Breast epithelium (tissue), 4 donors: ENCODE measurements around the gene EOGT. TPM values are rescaled to one million over a fixed set of nuclear protein-coding genes. Genes with fewer than 3 reads are reported as not detected.

Experiments
- DNase-seq, 2 donors: peaks; one replicate each; pipeline ENCODE4 v3.0.0-alpha.2; 2019; ENCODE audit warnings: low spot score in 2 of 2
- H3K27ac ChIP-seq, 2 donors: fragments of 200-600 bp; sonication (generic) in 1 of 2; one replicate each; pipeline ENCODE4 v1.5.1; 2016 to 2019; ENCODE audit warnings: mild to moderate bottlenecking in 1 of 2
- H3K27me3 ChIP-seq, 2 donors: fragments of 200-600 bp; sonication (generic) in 1 of 2; one replicate each; pipeline versions ENCODE4 v1.5.1 to v1.6.0; 2017 to 2019; ENCODE audit warnings: control low read depth in 1 of 2, mild to moderate bottlenecking in 1 of 2
- H3K36me3 ChIP-seq: fragments of 200-600 bp; one replicate; pipeline ENCODE4 v1.5.1; 2019
- H3K4me1 ChIP-seq, 2 donors: fragments of 200-600 bp; sonication (generic); one replicate each; pipeline ENCODE4 v1.5.1; 2016 to 2019; ENCODE audit warnings: control low read depth in 1 of 2
- H3K4me3 ChIP-seq, 3 donors: fragments of 200-600 bp; sonication (generic); 1 replicate in 2 of 3; 2 replicates in 1 of 3; pipeline ENCODE4 v1.5.1; 2016 to 2019; ENCODE audit warnings: mild to moderate bottlenecking in 3 of 3, moderate library complexity in 2 of 3
- H3K9me3 ChIP-seq, 2 donors: fragments of 200-600 bp; sonication (generic) in 1 of 2; one replicate each; pipeline ENCODE4 v1.5.1; 2016 to 2019; ENCODE audit warnings: control low read depth in 1 of 2
- POLR2A ChIP-seq: fragments of 450-650 bp; IDR thresholded peaks from one replicate; pipeline ENCODE4 v1.6.1; 2016; ENCODE audit warnings: antibody characterized with exemption, mild to moderate bottlenecking, moderate library complexity
- POLR2AphosphoS5 ChIP-seq, 3 donors: sonication (generic); formaldehyde crosslinking; IDR thresholded peaks; one replicate each; pipeline ENCODE4 v1.6.1; 2017; ENCODE audit warnings: antibody characterized with exemption in 3 of 3
- intact Hi-C: fragments of 100-400 bp; cut with DNase I; formaldehyde crosslinking; loops from one replicate; pipeline ENCODE4 v1.15.1; 2023; ENCODE audit warnings: low total_unique reads
- total RNA-seq, 3 donors: library from RNA; depleted of rRNA; stranded (reverse); fragments of >200 nt; gene quantifications; one replicate each; pipeline ENCODE4 v1.1.0, GENCODE V29; 2016
- TF ChIP-seq, protein P1 (sequence below), 3 donors: fragments of 450-650 bp; IDR thresholded peaks; one replicate each; pipeline ENCODE4 v1.5.1; 2016 to 2017; ENCODE audit warnings: antibody characterized with exemption in 3 of 3, mild to moderate bottlenecking in 3 of 3, moderate library complexity in 3 of 3

The EOGT gene
- total RNA-seq, 3 donors from 2014 or later, result 34.2 to 71.7 (median 58.0) TPM

DNA sequence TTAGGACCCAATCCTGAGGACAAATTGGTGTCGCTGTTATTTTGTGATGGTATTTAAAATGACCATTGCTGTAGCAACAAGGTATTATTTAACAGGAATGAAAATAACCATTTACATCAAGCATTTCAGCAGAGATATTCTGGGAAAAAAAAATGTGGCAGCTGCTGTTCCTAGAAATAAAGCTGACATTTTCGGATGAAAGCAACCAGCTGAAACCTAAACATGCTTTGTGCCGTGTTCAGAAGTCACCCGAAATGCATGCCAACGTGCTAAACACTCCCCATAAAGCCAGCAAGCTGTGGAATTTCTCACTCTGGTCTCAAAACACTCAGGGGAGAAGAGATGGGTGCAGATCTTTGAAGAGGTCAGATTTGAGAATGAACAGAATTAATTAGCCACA is 49.6 kb downstream of the EOGT start:
- Histone ChIP-seq H3K27ac (no peak overlapping the region), H3K27me3 (no peaks in the 10 kb centered on the region), H3K4me1 (no peaks in the 10 kb centered on the region), H3K4me3 (no peak overlapping the region), H3K9me3 (no peaks in the 10 kb centered on the region), H3K36me3 (no peaks in the 10 kb centered on the region)
- TF ChIP-seq POLR2A, result no peak
- no peak for TF ChIP-seq POLR2AphosphoS5 (IDR thresholded peaks at IDR 0.05)
- TF ChIP-seq, protein P1, sequence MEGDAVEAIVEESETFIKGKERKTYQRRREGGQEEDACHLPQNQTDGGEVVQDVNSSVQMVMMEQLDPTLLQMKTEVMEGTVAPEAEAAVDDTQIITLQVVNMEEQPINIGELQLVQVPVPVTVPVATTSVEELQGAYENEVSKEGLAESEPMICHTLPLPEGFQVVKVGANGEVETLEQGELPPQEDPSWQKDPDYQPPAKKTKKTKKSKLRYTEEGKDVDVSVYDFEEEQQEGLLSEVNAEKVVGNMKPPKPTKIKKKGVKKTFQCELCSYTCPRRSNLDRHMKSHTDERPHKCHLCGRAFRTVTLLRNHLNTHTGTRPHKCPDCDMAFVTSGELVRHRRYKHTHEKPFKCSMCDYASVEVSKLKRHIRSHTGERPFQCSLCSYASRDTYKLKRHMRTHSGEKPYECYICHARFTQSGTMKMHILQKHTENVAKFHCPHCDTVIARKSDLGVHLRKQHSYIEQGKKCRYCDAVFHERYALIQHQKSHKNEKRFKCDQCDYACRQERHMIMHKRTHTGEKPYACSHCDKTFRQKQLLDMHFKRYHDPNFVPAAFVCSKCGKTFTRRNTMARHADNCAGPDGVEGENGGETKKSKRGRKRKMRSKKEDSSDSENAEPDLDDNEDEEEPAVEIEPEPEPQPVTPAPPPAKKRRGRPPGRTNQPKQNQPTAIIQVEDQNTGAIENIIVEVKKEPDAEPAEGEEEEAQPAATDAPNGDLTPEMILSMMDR (IDR thresholded peaks at IDR 0.05), result no peak
- no peak for DNase-seq
- intact Hi-C loops, result no loop called here

DNA sequence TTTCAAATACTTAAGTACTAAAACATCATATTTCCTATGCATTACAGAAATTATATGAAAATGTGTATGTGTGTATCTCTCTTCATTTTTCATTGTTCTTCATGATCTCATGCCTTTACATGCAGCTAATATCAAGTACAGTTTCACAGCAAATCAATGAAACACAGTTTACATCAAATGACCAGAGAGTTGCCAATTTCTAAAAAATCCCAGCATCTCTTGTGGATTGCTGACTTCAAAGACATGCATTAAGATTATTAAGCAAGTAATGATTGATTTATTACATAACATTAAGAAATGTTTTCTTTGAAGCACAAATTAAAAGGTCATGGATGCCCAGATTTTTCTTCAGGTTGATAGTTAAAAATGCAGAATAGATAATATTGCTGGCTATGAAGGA is 50.1 kb downstream of the EOGT start:
- Histone ChIP-seq H3K4me1 (no peaks in the 10 kb centered on the region), H3K9me3 (no peaks in the 10 kb centered on the region), H3K4me3 (no peak overlapping the region), H3K27me3 (no peaks in the 10 kb centered on the region), H3K27ac (no peak overlapping the region), H3K36me3 (no peaks in the 10 kb centered on the region)
- DNase-seq, result no peak
- intact Hi-C loops, result no loop called here
- TF ChIP-seq POLR2A (no peak), POLR2AphosphoS5 (IDR thresholded peaks at IDR 0.05) (no peak)
- TF ChIP-seq, protein P1 (IDR thresholded peaks at IDR 0.05), result no peak

DNA sequence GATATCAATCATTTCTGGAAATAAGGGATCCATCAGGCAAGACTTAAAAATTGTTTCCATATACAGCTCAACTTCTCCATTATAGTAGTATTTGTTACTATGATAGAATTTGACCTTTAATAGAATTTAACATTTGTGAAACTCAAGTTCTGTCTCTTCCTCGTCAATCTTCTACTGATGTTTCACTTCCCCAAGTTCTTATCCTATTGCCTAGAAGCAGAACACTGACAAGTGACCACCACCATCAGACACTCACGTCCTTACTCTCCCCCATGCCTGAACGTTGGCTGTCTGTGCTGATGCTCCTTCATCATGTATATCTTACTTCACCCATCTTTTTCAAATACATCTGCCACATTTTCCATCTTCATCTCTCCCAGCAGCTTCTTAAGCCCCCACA is 54.6 kb downstream of the EOGT start:
- no peaks in the 10 kb centered on the region for H3K4me1 ChIP-seq
- TF ChIP-seq POLR2A (no peak), POLR2AphosphoS5 (IDR thresholded peaks at IDR 0.05) (no peak)
- TF ChIP-seq, protein P1 (IDR thresholded peaks at IDR 0.05), result no peak
- no peak overlapping the region for H3K27ac ChIP-seq
- H3K4me3 ChIP-seq, result no peak overlapping the region
- intact Hi-C loops, result no loop called here
- DNase-seq, result no peak
- H3K36me3 ChIP-seq, result no peaks in the 10 kb centered on the region
- H3K9me3 ChIP-seq, result no peaks in the 10 kb centered on the region
- peaks cover 0 to 5% of the 10 kb centered on the region in 2 donors for H3K27me3 ChIP-seq

DNA sequence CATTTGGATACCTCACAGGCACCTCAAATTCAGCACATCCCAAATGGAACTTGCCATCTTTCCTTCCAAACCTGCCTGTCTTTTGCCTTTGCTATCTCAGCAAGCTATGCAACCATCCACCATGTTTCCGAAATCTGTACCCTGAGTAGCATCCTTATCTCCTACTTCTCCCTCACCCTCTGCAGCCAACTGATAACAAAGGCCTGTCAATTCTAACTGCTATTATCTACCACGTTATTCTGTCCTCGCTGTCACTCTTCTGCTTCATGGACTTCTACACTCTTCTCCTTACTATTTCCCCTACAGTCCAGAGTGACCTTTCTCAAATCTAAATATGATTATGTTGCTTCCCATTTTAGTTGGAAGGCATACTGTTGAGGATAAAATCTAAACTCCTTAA is 55.6 kb downstream of the EOGT start:
- peaks cover 0 to 5% of the 10 kb centered on the region in 2 donors for H3K27me3 ChIP-seq
- H3K4me1 ChIP-seq, result no peaks in the 10 kb centered on the region
- H3K9me3 ChIP-seq, result no peaks in the 10 kb centered on the region
- no peaks in the 10 kb centered on the region for H3K36me3 ChIP-seq
- no peak overlapping the region for H3K4me3 ChIP-seq
- H3K27ac ChIP-seq, result no peak overlapping the region
- intact Hi-C loops, result no loop called here
- no peak for DNase-seq
- TF ChIP-seq POLR2A (no peak), POLR2AphosphoS5 (IDR thresholded peaks at IDR 0.05) (no peak)
- TF ChIP-seq, protein P1 (IDR thresholded peaks at IDR 0.05), result no peak

DNA sequence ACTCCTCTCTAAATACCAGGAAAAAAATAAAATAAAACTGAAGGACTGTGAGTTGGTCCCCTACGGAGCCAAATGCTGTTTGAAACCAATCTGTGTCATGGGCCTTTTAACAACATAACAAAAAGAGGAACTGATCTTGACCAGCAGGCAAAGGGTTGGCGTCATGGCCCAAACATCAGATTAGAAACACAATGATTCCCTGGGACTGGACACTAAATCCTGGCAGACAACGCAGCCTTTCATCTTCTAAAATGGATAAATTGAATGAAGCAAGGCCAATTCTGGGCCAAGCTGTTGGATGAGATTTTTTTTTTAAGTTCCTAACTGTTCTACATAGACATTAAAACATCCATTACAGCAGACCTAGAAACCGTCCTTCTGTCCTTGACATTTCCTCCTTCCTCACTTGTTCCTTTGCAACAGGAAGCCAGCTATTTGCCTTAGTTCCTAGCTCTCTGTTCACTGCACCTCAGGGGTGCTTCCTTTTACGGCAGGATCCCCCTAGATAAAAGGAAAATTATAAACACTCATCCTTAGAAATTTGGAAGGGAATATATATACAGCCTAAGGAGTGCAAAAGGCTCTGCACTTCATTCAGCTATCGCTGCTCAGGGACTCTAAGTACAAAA is 59.6 kb downstream of the EOGT start:
- TF ChIP-seq POLR2A, result no peak
- TF ChIP-seq, protein P1 (IDR thresholded peaks at IDR 0.05), result no peak
- no peak for TF ChIP-seq POLR2AphosphoS5 (IDR thresholded peaks at IDR 0.05)
- Histone ChIP-seq H3K36me3 (no peaks in the 10 kb centered on the region), H3K27me3 (peaks cover 0 to 5% of the 10 kb centered on the region in 2 donors), H3K9me3 (no peaks in the 10 kb centered on the region), H3K4me1 (no peaks in the 10 kb centered on the region), H3K4me3 (no peak overlapping the region), H3K27ac (no peak overlapping the region)
- no peak for DNase-seq
- intact Hi-C loops, result no loop called here
